GM23248 (cell line): ENCODE data around the gene PSME3IP1. TPM values are rescaled to one million over a fixed set of nuclear protein-coding genes. Genes with fewer than 3 reads are reported as not detected.

Source experiments
- DNase-seq: peaks from one replicate; pipeline ENCODE4 v3.0.0-alpha.2; 2015
- H2AFZ ChIP-seq: fragments of 200-600 bp; sonication (generic); 2 replicates; pipeline ENCODE4 v1.6.1; 2016; ENCODE audit warnings: antibody characterized with exemption
- H3F3A ChIP-seq: fragments of 200-600 bp; sonication (generic); 2 replicates; pipeline ENCODE4 v1.6.1; 2016; ENCODE audit warnings: mild to moderate bottlenecking, antibody characterized with exemption, mixed run types; ENCODE audit not compliant: insufficient read depth
- H3K27ac ChIP-seq: fragments of 200-600 bp; sonication (generic); 2 replicates; pipeline ENCODE4 v1.5.1; 2016; ENCODE audit warnings: mild to moderate bottlenecking
- H3K27me3 ChIP-seq: fragments of 200-600 bp; sonication (generic); replicated peaks from 2 replicates; pipeline ENCODE4 v1.6.1; 2016; ENCODE audit warnings: mild to moderate bottlenecking; ENCODE audit not compliant: insufficient read depth
- H3K36me3 ChIP-seq: fragments of 200-600 bp; sonication (generic); 2 replicates; pipeline ENCODE4 v1.6.1; 2016; ENCODE audit warnings: low read depth, mild to moderate bottlenecking
- H3K4me1 ChIP-seq: fragments of 200-600 bp; sonication (generic); 2 replicates; pipeline ENCODE4 v1.6.1; 2016; ENCODE audit warnings: mild to moderate bottlenecking; ENCODE audit not compliant: insufficient read depth
- H3K4me2 ChIP-seq: fragments of 200-600 bp; sonication (generic); one replicate; pipeline ENCODE4 v1.6.1; 2016; ENCODE audit warnings: mild to moderate bottlenecking; ENCODE audit not compliant: unreplicated experiment
- H3K4me3 ChIP-seq: fragments of 200-600 bp; sonication (generic); 2 replicates; pipeline ENCODE4 v1.5.1; 2016; ENCODE audit warnings: mild to moderate bottlenecking
- H3K79me2 ChIP-seq: fragments of 200-600 bp; sonication (generic); 2 replicates; pipeline ENCODE4 v1.6.1; 2016; ENCODE audit warnings: mild to moderate bottlenecking; ENCODE audit not compliant: insufficient read depth
- H3K9ac ChIP-seq: fragments of 200-600 bp; sonication (generic); 2 replicates; pipeline ENCODE4 v1.6.1; 2016; ENCODE audit warnings: mild to moderate bottlenecking
- H3K9me2 ChIP-seq: fragments of 200-600 bp; sonication (generic); 2 replicates; pipeline ENCODE4 v1.6.1; 2016; ENCODE audit warnings: mixed run types, mild to moderate bottlenecking, moderate library complexity; ENCODE audit not compliant: insufficient read depth
- H3K9me3 ChIP-seq: fragments of 200-600 bp; sonication (generic); one replicate; pipeline ENCODE4 v1.6.1; 2017; ENCODE audit warnings: low read depth
- H4K20me1 ChIP-seq: fragments of 200-600 bp; sonication (generic); 2 replicates; pipeline ENCODE4 v1.6.0; 2016; ENCODE audit not compliant: insufficient read depth
- EZH2 ChIP-seq: fragments of 200-600 bp; sonication (generic); IDR thresholded peaks from 2 replicates; pipeline ENCODE4 v1.6.1; 2018; ENCODE audit warnings: antibody characterized with exemption, mild to moderate bottlenecking; ENCODE audit not compliant: insufficient read depth, poor library complexity, severe bottlenecking
- EZH2phosphoT487 ChIP-seq: fragments of 200-600 bp; sonication (generic); IDR thresholded peaks from 2 replicates; pipeline ENCODE4 v1.6.1; 2018; ENCODE audit warnings: antibody characterized with exemption, moderate library complexity, mild to moderate bottlenecking, low read depth; ENCODE audit not compliant: insufficient read depth
- WGBS, 2 experiments: methylation state at CpG; one replicate each; pipeline ENCODE4 v1.1.6; 2015 to 2017; ENCODE audit warnings: low lambda C conversion rate in 2 of 2, low coverage in 1 of 2; ENCODE audit errors: missing lambda C conversion rate in 2 of 2; 5-methylcytosine and 5-hydroxymethylcytosine counted together
- in situ Hi-C: fragments of 300-500 bp; cut with MboI; formaldehyde crosslinking; loops from 2 replicates; pipeline ENCODE4 v1.15.0; 2020
- polyA plus RNA-seq: library from polyadenylated mRNA; unstranded; fragments of >200 nt; fragmentation: Nextera tagmentation; extraction: Ambion mirVana; gene quantifications from 2 replicates; pipeline ENCODE4 v1.2.1, GENCODE V29; 2016
- total RNA-seq: library from RNA; depleted of rRNA; stranded (reverse); fragments of >200 nt; shearing (Covaris generic); gene quantifications from 2 replicates; pipeline ENCODE4 v1.2.3, GENCODE V29; 2014

The PSME3IP1 gene
- total and polyA plus RNA-seq, 2 experiments from 2014 or later: 42.2 to 58.9 TPM

GRCh38 chr16:57148481-57148880 lies 37.4 kb downstream of the PSME3IP1 start:
- H3K4me1 ChIP-seq: peaks cover 13% of the 10 kb centered on the region
- H3K4me3 ChIP-seq: no peak overlapping the region
- no peak for TF ChIP-seq EZH2
- no peak for TF ChIP-seq EZH2phosphoT487
- no peaks in the 10 kb centered on the region for H3K9me2 ChIP-seq
- H3K36me3 ChIP-seq: peaks cover 8% of the 10 kb centered on the region; the same call in 1 of the 2 replicates
- peak overlapping the region; percentile 47; the same call in 1 of the 2 replicates for H3K9ac ChIP-seq
- H2AFZ ChIP-seq: no peak overlapping the region
- no peaks in the 10 kb centered on the region for H3K79me2 ChIP-seq
- in situ Hi-C loops: no loop called here
- DNase-seq: no peak
- WGBS, 2 experiments: 96 to 98% methylated on average over 6 of the region's 6 CpGs
- no peaks in the 10 kb centered on the region for H3K27me3 ChIP-seq
- peaks cover 14% of the 10 kb centered on the region for H3F3A ChIP-seq
- H3K9me3 ChIP-seq: no peaks in the 10 kb centered on the region
- peak overlapping the region; percentile 30 for H3K4me2 ChIP-seq
- peak overlapping the region; percentile 75 for H3K27ac ChIP-seq
- H4K20me1 ChIP-seq: no peaks in the 10 kb centered on the region

GRCh38 chr16:57147381-57148221 lies 38.2 kb downstream of the PSME3IP1 start:
- H3K4me3 ChIP-seq: peak overlapping the region; percentile 14; the same call in 1 of the 2 replicates
- DNase-seq: peak; percentile 75
- no peak for TF ChIP-seq EZH2phosphoT487
- no peak for TF ChIP-seq EZH2
- H3K9me2 ChIP-seq: no peaks in the 10 kb centered on the region
- no peaks in the 10 kb centered on the region for H3K36me3 ChIP-seq
- peaks cover 14% of the 10 kb centered on the region for H3F3A ChIP-seq
- H2AFZ ChIP-seq: peak overlapping the region; percentile 17; the same call in 1 of the 2 replicates
- no peaks in the 10 kb centered on the region for H3K27me3 ChIP-seq
- peak overlapping the region; percentile 30 for H3K4me2 ChIP-seq
- H4K20me1 ChIP-seq: no peaks in the 10 kb centered on the region
- in situ Hi-C loops: no loop called here
- WGBS, 2 experiments: 7% methylated on average over 13 to 14 of the region's 14 CpGs
- H3K9me3 ChIP-seq: no peaks in the 10 kb centered on the region
- peak overlapping the region; percentile 75 for H3K27ac ChIP-seq
- H3K79me2 ChIP-seq: no peaks in the 10 kb centered on the region
- H3K9ac ChIP-seq: peak overlapping the region; percentile 47
- peaks cover 13% of the 10 kb centered on the region for H3K4me1 ChIP-seq

- H3K4me2 ChIP-seq: no peak overlapping the region
- peak; percentile 24 for DNase-seq
- in situ Hi-C loops: no loop called here
- no peak for TF ChIP-seq EZH2
- TF ChIP-seq EZH2phosphoT487: no peak
- peaks cover 13% of the 10 kb centered on the region for H3K4me1 ChIP-seq
- H3K4me3 ChIP-seq: no peak overlapping the region
- H3K9me3 ChIP-seq: no peaks in the 10 kb centered on the region
- H3K27me3 ChIP-seq: no peaks in the 10 kb centered on the region
- no peak overlapping the region for H2AFZ ChIP-seq
- no peaks in the 10 kb centered on the region for H3K9me2 ChIP-seq
- no peak overlapping the region for H3K27ac ChIP-seq
- H3F3A ChIP-seq: peaks cover 14% of the 10 kb centered on the region
- H3K36me3 ChIP-seq: no peaks in the 10 kb centered on the region
- H3K9ac ChIP-seq: no peak overlapping the region
- H3K79me2 ChIP-seq: no peaks in the 10 kb centered on the region
- 99 to 100% methylated on average over 5 of the region's 5 CpGs for WGBS, 2 experiments
- no peaks in the 10 kb centered on the region for H4K20me1 ChIP-seq
These were observed 39.1 kb downstream of the PSME3IP1 start for GRCh38 chr16:57146735-57147134.

GRCh38 chr16:57146040-57146647 lies 39.7 kb downstream of the PSME3IP1 start:
- Histone ChIP-seq H3K9me3 (no peaks in the 10 kb centered on the region), H3K27me3 (no peaks in the 10 kb centered on the region), H3K4me3 (no peak overlapping the region), H3K79me2 (no peaks in the 10 kb centered on the region), H3F3A (peaks cover 14% of the 10 kb centered on the region), H2AFZ (no peak overlapping the region), H3K36me3 (no peaks in the 10 kb centered on the region), H3K9ac (no peak overlapping the region), H3K4me1 (peaks cover 13% of the 10 kb centered on the region), H3K9me2 (no peaks in the 10 kb centered on the region), H3K27ac (no peak overlapping the region), H3K4me2 (no peak overlapping the region), H4K20me1 (no peaks in the 10 kb centered on the region)
- in situ Hi-C loops: no loop called here
- no peak for TF ChIP-seq EZH2phosphoT487
- TF ChIP-seq EZH2: no peak
- DNase-seq: no peak
- 97 to 99% methylated on average over 22 to 24 of the region's 24 CpGs for WGBS, 2 experiments
